GM21619 (cell line): ENCODE results near the gene TNFRSF8.
A peak's percentile ranks its signal among the peaks of the same experiment; 100 is the strongest.

Source experiments
- ATAC-seq: cut with Tn5 transposase; IDR thresholded peaks from one replicate; pipeline ENCODE4 v1.9.1; 2021; ENCODE audit not compliant: unreplicated experiment

The TNFRSF8 gene

GRCh38 chr1:12140515-12141162 is 77.5 kb downstream of the TNFRSF8 start:
- no peak for ATAC-seq

GRCh38 chr1:12141163-12141850 is 78.2 kb downstream of the TNFRSF8 start:
- no peak for ATAC-seq

- no peak for ATAC-seq
Observed at GRCh38 chr1:12142141-12142823, 79.2 kb downstream of the TNFRSF8 start.

GRCh38 chr1:12142891-12143630 is 80.0 kb downstream of the TNFRSF8 start:
- no peak for ATAC-seq

GRCh38 chr1:12143631-12144155 is 80.6 kb downstream of the TNFRSF8 start:
- ATAC-seq: no peak

GRCh38 chr1:12144236-12144635 is 81.1 kb downstream of the TNFRSF8 start:
- ATAC-seq: no peak

- no peak for ATAC-seq
Observed at GRCh38 chr1:12144969-12145368, 81.9 kb downstream of the TNFRSF8 start.

GRCh38 chr1:12145616-12146342 is 82.7 kb downstream of the TNFRSF8 start:
- ATAC-seq: no peak

- ATAC-seq: no peak
Observed at GRCh38 chr1:12146343-12147112, 83.4 kb downstream of the TNFRSF8 start.

- no peak for ATAC-seq
Observed at GRCh38 chr1:12147201-12147701, 84.1 kb downstream of the TNFRSF8 start.

GRCh38 chr1:12148160-12148957 is 85.3 kb downstream of the TNFRSF8 start:
- no peak for ATAC-seq

- ATAC-seq: no peak
Observed at GRCh38 chr1:12148958-12149790, 86.1 kb downstream of the TNFRSF8 start.

GRCh38 chr1:12149791-12150175 is 86.7 kb downstream of the TNFRSF8 start:
- no peak for ATAC-seq

- no peak for ATAC-seq
Observed at GRCh38 chr1:12150456-12151200, 87.5 kb downstream of the TNFRSF8 start.

GRCh38 chr1:12151465-12151864 is 88.4 kb downstream of the TNFRSF8 start:
- no peak for ATAC-seq

- peak; percentile 74 for ATAC-seq
Observed at GRCh38 chr1:12152113-12152891, 89.2 kb downstream of the TNFRSF8 start.
